HL-60 (cell line): ENCODE data around the gene WEE2.

ENCODE experiments used
- GABPA ChIP-seq: IDR thresholded peaks from 2 replicates; pipeline ENCODE4 v1.6.1; 2012; ENCODE audit warnings: low read depth
- POLR2AphosphoS5 ChIP-seq: IDR thresholded peaks from 2 replicates; pipeline ENCODE4 v1.6.1; 2012; ENCODE audit warnings: low read depth
- SPI1 ChIP-seq: IDR thresholded peaks from 2 replicates; pipeline ENCODE4 v1.6.1; 2012; ENCODE audit warnings: low read depth, mild to moderate bottlenecking, borderline replicate concordance
- TF ChIP-seq, protein P1 (sequence below): IDR thresholded peaks from one replicate; pipeline ENCODE4 v1.5.1; 2011; ENCODE audit warnings: low read length, control low read depth, inconsistent platforms; ENCODE audit not compliant: insufficient read depth
- TF ChIP-seq, protein P2 (sequence below): IDR thresholded peaks from 2 replicates; pipeline ENCODE4 v1.6.1; 2012; ENCODE audit warnings: low read depth; ENCODE audit not compliant: insufficient replicate concordance

DNA sequence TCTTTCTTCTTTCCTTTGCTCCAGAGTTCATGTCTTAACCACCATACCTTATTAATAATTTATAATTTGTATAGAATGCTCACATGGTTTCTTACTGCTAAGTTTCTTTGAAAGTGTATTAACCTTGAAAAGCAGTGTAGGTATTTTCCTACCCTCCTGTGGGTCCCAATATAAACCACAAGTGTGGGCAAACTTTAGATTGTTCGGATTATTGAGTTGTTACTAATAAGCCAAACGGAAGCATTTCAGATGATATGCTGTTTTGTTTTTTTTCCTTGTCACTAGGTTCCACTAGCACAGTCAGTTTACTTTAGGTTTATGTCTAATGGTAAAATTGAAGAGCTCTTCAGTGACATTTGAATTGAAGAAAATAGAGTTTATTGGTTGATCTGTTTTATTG is 40.2 kb downstream of the WEE2 start:
- TF ChIP-seq, protein P1, sequence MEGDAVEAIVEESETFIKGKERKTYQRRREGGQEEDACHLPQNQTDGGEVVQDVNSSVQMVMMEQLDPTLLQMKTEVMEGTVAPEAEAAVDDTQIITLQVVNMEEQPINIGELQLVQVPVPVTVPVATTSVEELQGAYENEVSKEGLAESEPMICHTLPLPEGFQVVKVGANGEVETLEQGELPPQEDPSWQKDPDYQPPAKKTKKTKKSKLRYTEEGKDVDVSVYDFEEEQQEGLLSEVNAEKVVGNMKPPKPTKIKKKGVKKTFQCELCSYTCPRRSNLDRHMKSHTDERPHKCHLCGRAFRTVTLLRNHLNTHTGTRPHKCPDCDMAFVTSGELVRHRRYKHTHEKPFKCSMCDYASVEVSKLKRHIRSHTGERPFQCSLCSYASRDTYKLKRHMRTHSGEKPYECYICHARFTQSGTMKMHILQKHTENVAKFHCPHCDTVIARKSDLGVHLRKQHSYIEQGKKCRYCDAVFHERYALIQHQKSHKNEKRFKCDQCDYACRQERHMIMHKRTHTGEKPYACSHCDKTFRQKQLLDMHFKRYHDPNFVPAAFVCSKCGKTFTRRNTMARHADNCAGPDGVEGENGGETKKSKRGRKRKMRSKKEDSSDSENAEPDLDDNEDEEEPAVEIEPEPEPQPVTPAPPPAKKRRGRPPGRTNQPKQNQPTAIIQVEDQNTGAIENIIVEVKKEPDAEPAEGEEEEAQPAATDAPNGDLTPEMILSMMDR = no peak
- TF ChIP-seq, protein P2, sequence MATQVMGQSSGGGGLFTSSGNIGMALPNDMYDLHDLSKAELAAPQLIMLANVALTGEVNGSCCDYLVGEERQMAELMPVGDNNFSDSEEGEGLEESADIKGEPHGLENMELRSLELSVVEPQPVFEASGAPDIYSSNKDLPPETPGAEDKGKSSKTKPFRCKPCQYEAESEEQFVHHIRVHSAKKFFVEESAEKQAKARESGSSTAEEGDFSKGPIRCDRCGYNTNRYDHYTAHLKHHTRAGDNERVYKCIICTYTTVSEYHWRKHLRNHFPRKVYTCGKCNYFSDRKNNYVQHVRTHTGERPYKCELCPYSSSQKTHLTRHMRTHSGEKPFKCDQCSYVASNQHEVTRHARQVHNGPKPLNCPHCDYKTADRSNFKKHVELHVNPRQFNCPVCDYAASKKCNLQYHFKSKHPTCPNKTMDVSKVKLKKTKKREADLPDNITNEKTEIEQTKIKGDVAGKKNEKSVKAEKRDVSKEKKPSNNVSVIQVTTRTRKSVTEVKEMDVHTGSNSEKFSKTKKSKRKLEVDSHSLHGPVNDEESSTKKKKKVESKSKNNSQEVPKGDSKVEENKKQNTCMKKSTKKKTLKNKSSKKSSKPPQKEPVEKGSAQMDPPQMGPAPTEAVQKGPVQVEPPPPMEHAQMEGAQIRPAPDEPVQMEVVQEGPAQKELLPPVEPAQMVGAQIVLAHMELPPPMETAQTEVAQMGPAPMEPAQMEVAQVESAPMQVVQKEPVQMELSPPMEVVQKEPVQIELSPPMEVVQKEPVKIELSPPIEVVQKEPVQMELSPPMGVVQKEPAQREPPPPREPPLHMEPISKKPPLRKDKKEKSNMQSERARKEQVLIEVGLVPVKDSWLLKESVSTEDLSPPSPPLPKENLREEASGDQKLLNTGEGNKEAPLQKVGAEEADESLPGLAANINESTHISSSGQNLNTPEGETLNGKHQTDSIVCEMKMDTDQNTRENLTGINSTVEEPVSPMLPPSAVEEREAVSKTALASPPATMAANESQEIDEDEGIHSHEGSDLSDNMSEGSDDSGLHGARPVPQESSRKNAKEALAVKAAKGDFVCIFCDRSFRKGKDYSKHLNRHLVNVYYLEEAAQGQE = no peak
- TF ChIP-seq POLR2AphosphoS5 (no peak), SPI1 (no peak), GABPA (no peak)
